Hematopoietic multipotent progenitor cell (in vitro differentiated cells): ENCODE measurements around the gene PIM3. TPM values are rescaled to one million over a fixed set of nuclear protein-coding genes. Genes with fewer than 3 reads are reported as not detected.
A peak's percentile ranks its signal among the peaks of the same experiment; 100 is the strongest.

Source experiments
- DNase-seq, 3 donors: peaks; one replicate each; pipeline ENCODE4 v3.0.0-alpha.2; 2011 to 2015; ENCODE audit warnings: low read depth in 2 of 3, low spot score in 2 of 3
- total RNA-seq: library from RNA; depleted of rRNA; stranded (reverse); fragments of >200 nt; gene quantifications from one replicate; pipeline ENCODE4 v1.2.3, GENCODE V29; 2012

PIM3 gene
- total RNA-seq, 1 donor: 84.6 TPM

DNA sequence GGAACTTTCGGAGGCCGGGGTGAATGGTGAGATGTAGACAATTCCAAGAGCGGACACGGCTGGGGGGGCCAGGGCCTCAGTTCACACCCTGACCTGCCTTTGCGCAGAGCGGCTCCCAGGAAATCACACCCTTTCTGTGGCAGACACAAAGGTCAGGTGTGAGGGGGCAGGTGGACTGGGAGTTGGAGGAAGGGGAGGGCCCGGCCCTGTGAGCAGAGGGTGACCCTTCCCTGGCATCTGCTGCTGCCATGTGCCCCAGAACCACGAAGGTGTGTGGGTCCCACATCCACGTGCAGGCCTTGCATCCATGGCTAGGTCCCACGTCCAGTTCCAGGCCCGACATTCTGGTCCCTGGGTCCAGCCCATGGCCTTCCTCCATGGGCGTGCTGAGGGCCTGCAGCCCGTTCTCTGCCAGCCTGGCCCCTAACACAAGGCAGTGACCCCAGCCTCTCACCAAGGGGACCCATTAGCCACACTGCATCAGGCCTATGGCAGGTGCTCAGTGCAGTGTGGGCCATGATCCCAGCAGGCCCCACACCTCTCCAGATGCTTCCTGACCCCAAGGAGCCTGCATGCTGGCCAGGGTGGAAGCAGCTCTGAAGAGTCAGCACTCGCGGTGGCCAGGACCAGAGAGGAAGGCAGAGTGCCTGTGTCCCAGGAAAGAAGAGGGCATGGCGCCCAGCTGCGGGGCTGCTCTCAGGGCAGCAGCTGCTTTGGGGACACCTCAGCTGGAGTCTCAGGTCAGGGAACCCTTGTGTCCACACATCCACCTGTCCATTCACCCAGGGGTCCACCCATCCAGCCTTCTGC is 18.9 kb upstream of the PIM3 start:
- DNase-seq: no peak

DNA sequence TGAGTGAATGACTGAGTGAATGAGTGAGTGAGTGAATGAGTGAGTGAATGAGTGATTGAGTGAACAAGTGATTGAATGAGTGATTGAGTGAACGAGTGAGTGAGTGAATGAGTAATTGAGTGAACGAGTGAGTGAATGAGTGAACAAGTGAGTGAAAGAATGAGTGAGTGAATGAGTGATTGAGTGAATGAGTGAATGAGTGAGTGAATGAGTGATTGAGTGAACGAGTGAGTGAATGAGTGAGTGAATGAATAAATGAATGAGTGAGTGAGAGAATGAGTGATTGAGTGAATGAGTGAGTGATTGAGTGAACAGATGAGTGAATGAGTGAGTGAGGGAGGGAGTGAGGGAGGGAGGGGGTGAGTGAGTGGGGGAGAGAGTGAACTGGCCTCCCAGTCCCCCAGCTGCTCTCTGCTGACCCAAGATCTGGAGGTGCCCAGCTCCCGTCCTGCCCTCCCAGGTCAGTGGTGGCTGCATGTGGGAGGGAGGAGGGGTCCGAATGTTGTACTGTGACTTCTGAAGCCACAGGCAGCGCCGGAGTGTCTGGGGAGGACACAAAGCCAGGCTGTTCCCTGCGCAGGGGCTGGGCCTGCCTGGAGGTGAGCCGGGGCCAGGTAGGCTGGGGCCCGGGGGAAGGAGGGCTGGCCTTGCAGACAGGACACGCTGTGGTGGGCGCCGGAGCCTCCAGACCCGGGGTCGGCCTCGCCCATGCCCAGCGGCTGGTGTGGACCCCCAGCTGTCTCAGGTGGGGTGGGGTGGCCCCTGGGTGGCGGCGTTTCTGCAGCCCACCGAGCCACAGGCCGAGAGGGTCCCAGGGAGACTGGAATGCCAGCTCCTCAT is 17.8 kb upstream of the PIM3 start:
- DNase-seq: no peak

- no peak for DNase-seq
Measured at GRCh38 chr22:49943405-49943765, 17.2 kb upstream of the PIM3 start.

- DNase-seq: no peak
Measured at GRCh38 chr22:49943771-49944398, 16.7 kb upstream of the PIM3 start.

GRCh38 chr22:49944399-49944891 is 16.1 kb upstream of the PIM3 start:
- DNase-seq: no peak

DNA sequence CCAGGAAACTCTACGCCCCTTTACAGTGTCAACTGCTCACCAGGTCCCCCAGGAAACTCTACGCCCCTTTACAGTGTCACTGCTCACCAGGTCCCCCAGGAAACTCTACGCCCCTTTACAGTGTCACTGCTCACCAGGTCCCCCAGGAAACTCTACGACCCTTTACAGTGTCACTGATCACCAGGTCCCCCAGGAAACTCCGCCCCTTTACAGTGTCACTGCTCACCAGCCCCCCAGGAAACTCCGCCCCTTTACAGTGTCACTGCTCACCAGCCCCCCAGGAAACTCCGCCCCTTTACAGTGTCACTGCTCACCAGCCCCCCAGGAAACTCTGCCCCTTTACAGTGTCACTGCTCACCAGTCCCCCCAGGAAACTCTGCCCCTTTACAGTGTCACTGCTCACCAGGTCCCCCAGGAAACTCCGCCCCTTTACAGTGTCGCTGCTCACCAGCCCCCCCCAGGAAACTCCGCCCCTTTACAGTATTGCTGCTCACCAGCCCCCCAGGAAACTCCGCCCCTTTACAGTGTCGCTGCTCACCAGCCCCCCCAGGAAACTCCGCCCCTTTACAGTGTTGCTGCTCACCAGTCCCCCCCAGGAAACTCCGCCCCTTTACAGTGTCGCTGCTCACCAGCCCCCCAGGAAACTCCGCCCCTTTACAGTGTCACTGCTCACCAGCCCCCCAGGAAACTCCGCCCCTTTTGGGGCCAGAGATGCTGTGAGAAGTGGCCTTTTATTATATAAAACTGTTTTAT is 15.4 kb upstream of the PIM3 start:
- peak in 1 of 3 donors; percentile 46 for DNase-seq

GRCh38 chr22:49946612-49947295 is 13.8 kb upstream of the PIM3 start:
- no peak for DNase-seq

- DNase-seq: no peak
Measured at GRCh38 chr22:49947296-49947622, 13.3 kb upstream of the PIM3 start.

GRCh38 chr22:49948116-49948957 is 12.2 kb upstream of the PIM3 start:
- no peak for DNase-seq

DNA sequence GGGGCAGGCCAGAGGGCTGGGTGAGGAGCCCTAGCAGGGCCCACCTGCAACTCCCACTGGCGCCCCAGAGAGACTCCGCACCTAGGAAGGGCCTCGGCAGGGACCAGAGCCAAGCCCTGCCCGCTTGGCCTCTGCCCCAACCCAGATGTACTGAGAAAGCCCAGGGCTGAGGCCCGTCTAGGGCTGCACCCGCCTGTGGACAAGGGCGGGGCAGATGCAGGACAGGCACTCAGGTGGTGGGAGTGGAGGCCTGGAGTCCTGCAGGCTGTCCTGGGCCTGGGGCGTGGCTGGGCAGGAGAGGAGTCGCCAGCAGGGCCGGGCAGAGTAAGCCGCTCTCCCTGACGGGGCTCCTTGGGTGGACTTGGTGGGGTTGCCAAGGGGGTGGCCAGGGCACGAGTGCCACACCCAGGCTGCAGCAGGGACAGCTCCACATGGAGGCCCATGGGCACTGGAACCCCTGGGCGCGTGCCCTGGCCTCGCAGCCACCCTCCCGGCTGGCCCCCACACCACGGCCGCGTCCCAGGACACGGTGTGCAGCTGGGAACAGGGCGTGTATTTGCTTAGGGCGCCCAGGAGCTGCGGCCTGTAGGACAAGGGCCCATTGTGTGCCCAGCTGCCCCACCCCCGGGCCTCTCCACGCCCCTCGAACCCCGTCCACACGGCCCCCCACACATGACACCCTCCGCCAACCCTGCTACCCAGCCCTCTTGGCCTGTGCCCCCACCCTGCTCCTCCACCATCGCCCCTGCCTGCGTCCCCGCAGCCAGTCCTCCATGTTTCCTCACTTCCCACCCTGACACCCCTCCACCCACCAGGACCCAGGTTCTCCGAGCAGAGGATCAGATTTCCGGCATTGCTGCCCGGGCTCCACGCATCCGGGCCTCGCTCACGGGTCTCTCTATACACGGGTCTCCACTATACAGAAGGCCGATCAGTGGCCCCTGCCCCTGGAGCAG is 11.3 kb upstream of the PIM3 start:
- no peak for DNase-seq

GRCh38 chr22:49949914-49950292 is 10.7 kb upstream of the PIM3 start:
- no peak for DNase-seq

DNA sequence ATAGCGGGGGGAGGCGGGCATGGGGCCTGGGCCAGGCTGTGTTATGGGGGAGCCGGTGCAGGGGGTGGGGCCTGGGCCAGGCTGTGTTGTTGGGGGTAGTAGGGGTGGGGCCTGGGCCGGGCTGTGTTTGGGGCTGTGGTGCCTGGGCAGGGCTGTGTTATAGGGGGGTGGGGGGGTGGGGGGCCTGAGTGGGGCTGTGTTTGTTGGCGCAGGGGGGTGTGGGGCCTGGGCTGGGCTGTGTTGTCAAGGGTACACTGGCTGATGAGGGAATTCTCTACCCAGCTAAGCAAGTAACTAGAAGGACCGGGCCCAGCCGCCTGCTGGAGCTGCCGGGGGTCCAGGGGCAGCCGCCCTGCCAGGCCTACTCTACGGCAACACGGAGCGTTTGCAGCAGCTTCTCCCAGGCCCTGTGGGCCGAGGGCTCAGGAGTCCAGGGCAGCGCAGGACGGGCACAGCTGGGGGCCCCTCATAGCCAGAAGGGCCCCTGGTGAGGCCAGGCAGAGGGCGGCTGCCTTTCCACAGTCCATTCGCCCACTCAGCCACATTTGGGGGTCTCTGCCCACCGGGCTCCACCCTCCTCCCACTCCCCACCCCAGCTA is 10.1 kb upstream of the PIM3 start:
- no peak for DNase-seq

DNA sequence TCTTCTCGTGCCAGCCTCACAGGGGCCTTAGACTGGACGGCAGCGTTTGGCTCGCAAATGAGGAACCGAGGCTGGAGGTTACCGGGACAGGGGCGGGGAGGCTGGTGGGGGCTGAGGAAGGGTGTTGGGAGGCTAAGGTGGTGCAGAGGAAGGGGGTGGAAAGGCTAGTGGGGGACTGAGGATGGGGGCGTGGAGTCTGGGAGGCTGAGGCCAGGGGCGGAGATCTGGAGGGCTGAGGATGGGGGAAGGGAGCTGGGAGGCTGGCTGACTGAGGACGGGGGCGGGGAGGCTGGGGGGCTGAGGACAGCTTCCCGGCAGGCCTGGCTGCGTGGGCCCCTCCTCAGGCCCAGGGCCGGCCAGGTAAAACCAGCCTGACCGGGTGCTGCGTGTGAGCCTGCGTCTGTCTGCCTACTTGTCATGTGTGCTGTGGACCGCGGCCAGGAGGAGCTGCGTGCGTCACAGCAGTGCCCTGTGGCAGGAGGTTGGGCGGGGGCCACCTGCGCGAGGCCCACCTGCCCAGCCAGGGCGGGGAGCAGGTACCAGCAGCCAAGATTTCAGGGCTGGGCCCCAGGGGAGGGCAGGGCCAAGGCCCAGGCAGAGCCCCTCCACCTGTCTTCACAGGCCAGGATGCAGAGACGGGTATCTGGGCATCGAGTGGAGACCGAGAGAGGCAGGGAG is 9.4 kb upstream of the PIM3 start:
- no peak for DNase-seq

DNA sequence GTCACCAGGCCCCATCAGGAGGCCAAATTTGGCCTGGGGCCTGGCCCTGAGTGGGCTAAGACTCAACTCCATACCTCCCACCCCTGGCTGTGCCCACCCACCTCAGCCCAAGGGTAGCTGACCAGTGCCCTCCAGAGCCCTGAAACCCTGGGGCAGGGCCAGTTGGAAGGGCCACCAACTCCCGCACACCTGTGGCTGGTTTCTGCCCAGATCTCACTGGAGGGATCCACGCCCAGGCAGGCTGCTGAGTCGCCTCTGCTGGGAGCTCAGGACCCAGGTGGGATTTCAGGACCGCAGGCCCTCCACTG is 8.9 kb upstream of the PIM3 start:
- DNase-seq: no peak

DNA sequence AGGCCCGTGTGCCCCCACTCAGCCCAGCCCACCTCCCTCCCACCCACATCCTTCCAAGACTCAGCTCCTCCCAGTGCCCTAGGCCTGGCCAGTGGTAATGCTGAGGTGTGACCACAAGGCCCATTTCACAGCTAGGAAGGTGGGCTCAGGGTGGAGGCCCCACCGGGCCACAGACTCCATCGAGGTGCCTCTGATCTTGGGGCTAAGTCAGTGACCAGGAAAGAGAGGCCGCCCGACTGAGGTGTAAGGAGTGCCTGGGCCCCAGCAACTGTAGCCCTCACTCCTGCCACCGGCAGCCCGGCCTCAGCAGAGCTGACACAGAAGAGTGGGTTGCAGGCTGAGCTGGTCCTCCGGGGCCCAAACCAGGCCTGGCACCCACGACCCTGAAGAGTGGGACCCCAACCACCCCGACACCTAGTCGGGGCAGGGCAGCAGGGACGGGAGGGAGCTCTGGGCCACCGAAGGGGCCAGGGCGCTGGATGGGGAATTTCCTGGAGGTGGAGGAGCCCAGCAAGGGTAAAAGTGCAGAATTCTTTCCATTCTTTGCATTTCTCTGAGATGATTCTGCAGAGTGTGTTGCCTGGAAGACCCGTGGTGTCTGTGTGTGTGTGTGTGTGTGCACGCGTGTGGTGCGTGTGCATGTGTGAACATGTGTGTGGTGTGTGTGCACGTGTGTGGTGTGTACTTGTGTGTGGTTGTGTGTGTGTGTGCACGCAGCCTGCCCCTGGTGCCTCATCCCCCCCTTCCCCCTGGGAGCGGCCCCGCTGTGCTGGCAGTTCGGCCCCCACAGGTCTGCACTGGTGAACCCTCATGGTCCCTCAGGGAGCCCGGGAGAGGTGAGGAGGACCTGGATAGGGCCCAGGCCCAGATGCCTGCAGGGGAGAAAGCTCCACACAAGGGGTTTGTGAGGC is 8.3 kb upstream of the PIM3 start:
- no peak for DNase-seq

GRCh38 chr22:49953027-49953679 is 7.4 kb upstream of the PIM3 start:
- no peak for DNase-seq
